GM18870 (cell line): ENCODE results near the gene WDR33.
A peak's percentile ranks its signal among the peaks of the same experiment; 100 is the strongest.
"Not testable (repeated sequence)": the region's sequence is repeated elsewhere in the genome, so short reads cannot be mapped to it uniquely, and the experiment has no call there.

Experiments used
- ATAC-seq: cut with Tn5 transposase; IDR thresholded peaks from one replicate; pipeline ENCODE4 v1.9.1; 2021; ENCODE audit warnings: moderate library complexity; ENCODE audit not compliant: unreplicated experiment

WDR33 gene

DNA sequence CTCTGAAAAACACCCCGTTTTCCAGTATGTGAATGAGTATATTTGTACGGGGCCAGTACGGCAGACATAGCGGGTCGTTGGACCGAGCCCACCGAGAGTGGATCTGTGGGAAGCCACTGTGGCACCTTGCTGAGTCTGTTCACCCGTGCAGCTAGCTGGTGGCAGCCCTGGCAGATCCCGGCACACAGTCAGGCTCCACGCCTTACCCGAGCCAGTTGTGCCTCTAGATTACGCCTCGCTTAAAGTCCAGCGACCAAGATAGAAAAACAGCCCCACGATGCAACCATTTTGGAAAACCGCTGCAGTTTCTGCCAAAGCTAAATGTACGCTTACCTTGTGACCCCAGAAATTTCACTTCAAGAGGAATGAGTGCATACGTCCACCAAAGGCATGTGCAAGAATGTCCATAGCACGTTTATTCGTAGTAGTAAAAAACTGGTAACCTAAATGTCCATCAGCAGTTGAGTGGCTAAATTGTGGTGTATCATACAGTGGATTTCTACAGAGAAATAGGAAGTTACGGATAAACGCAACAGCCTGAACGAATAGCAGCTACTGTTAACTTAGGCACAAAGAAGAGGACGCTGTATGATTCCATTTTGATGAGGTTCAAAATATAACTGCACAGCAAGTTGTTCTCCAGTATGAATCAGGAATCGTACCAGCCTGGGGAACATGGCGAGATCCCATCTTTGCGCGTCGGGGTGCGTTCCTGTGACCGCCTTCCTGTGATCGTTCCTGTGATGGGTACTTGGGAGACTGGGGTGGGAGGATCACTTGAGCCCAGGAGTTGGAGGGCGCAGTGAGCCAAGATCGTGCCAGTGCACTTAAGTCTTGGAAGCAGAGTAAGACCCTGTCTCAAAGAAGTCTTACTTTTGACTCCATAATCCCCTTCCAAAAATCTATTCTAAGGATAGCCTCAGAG is 688 bp upstream of the WDR33 start:
- peak; percentile 40 for ATAC-seq

DNA sequence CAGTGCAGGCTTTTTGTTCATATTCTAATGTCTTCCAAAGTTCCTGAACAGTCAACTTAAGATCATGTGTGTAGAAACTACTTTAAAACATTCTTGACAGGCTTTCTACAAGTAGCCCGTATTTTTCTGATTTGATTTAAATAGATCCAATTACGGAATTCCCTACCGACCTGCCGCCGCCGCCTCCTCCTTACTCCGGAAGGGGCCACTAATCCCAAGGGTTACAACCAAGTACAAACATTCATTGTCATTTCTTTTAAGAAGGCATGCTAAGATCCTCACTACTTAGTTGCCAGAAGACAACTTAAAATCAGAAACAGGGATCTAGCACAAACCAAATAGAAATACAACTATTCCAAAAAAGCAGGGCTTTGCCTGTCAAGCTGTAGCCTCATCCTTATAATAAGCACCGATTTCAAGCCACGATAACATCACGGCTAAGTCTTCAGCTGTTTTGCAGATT is 784 bp downstream of the WDR33 start:
- ATAC-seq: no peak

DNA sequence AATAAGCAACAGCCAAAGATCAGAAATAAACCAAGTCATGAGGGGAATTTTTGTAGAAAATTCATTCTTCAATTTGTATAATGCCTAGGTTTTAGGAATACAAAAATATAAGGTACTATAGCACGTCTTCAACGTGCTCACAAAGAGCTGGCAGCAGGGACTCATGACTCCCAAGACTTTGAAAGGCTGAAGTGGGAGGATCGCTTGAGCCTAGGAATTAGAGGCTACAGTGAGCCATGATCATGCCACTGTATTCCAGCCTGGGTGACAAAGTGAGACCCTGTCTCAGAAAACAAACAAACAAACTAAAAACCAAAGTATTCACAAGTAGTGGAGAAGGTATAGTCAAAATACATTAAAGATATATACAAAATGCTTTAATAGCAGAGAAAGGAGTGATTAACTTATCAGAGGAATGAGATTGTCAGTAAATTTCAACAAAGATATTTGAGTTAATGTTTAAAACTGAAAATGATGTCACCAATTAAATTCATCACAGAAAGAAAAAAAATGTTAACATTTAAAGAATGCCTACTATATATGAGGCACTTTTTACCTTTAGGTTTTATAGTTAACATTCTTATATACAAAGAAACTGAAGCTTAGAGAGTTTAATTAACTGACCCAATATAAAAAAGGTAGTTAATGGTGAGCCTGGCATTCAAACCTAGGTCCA is 3.2 kb downstream of the WDR33 start:
- ATAC-seq: no peak

DNA sequence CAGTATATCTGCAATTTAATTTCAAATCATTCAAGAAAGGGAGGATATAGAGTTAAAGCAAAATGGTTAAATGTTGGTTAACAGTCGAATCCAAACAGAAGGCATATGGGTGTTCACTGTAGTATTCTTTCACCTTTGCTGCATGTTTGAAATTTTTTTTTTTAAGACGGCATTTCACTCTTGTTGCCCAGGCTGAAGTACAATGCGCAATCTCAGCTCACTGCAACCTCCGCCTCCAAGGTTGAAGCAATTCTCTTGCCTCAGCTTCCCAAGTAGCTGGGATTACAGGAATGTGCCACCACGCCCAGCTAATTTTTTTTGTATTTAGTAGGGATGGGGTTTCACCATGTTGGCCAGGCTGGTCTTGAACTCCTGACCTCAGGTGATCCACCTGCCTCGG is 4.1 kb downstream of the WDR33 start:
- ATAC-seq: not testable (repeated sequence)

- no peak for ATAC-seq
Observed at GRCh38 chr2:127805491-127805890, 5.5 kb downstream of the WDR33 start.

DNA sequence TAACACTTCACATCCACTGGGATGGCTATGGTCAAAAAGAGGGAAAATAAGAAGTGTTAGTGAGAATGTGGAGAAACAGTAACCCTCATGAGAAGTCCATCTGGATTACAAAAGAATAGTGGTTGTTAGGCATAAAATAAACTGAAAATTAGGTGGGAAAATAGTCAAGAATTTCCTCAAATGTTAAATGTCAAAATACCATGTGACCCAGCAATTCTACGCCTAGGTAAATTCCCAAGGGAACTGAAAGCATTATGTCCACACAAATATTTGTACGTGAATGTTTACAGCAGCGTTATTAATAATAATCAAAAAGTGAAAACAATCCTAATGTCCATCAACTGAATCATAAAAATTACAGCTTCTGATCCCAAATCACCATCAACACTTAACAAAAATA is 11.0 kb downstream of the WDR33 start:
- no peak for ATAC-seq

- no peak for ATAC-seq
Observed at GRCh38 chr2:127796389-127796788, 14.6 kb downstream of the WDR33 start.

DNA sequence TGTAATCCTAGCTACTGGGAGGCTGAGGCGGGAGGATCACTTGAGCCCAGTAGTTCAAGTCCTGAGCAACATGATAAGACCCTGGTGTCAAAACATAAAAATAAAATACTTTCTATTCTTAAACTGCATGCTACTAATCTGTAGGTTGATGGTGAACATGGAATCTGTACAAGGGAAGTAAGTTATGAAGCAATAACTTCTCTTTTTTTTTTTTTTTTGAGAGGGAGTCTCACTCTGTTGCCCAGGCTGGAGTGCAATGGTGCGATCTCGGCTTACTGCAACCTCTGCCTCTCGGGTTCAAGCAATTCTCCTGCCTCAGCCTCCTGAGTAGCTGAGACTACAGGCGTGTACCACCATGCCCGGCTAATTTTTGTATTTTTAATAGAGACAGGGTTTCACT is 16.1 kb downstream of the WDR33 start:
- ATAC-seq: not testable (repeated sequence)

GRCh38 chr2:127792805-127793204 is 18.2 kb downstream of the WDR33 start:
- no peak for ATAC-seq

GRCh38 chr2:127790694-127791529 is 20.1 kb downstream of the WDR33 start:
- ATAC-seq: no peak

GRCh38 chr2:127786048-127786809 is 24.7 kb downstream of the WDR33 start:
- ATAC-seq: no peak

DNA sequence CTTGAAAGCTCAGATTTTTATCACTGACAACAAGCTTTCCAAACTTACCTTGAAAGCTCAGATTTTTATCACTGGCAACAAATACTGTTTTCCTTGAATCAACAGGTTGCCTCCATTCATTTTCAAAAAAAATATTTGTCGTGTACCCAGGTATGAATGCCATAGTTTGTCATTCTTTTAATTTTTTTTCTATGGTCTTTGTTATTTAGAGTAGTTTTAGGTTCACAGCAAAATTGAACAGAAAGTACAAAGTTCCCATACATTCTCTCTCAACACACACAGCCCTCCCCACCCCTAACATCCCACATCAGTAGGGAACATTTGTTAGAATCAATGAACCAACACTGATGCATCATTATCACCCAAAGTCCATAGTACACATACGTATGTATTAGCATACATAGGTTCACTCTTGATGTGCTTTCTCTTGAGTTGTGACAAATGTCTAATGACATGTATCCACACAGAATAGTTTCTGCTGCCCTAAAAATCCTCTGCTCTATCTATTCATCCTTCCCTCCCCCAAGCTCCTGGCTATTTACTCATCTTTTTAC is 25.9 kb downstream of the WDR33 start:
- ATAC-seq: no peak

DNA sequence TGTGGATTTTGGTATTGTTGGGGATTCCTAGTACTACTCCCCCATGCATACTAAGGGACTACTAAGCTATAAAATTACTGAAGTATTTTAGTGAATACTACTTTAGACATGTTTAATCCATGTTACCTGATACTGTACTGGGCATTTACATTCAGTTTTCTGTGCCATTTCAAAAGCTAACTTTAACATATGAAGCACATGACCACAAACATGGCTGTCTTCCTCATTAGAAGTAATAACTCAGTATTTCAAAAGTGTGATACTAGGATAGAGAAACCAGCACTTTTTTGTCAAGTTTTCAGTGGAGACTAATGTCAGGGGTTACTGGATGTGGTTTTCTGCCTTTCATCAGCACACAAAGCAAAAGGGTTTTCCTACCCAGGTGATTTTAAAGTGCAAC is 27.9 kb downstream of the WDR33 start:
- no peak for ATAC-seq

GRCh38 chr2:127778850-127779249 is 32.1 kb downstream of the WDR33 start:
- no peak for ATAC-seq

GRCh38 chr2:127778447-127778846 is 32.5 kb downstream of the WDR33 start:
- ATAC-seq: no peak

DNA sequence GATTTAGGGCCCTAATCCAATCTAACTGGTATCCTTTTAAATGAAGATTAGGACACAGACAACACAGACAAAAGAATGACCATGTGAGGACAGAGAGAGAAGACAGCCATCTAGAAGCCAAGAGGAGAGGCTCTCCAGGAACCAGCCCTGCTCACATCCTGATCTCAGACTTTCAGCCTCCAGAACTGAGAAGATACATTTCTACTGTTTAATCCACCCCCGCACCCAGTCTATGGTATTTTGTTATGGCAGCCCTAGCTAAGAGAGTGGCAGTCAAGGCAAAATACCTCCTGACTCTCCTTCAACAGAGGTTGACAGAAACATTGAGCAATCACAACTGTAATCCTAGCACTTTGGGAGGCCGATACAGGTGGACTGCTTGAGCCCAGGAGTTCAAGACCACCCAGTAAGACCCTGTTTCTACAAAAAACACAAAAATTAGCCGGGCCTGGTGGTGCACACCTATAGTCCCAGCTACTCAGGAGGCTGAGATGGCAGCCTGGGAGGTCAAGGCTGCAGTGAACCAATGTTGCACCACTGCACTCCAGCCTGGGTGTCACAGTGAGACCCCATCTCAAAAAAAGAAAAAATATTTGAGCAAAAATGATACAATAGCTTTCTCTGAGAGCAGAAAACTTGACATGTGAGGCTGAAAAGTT is 34.7 kb downstream of the WDR33 start:
- no peak for ATAC-seq

- no peak for ATAC-seq
Observed at GRCh38 chr2:127771756-127772155, 39.2 kb downstream of the WDR33 start.

DNA sequence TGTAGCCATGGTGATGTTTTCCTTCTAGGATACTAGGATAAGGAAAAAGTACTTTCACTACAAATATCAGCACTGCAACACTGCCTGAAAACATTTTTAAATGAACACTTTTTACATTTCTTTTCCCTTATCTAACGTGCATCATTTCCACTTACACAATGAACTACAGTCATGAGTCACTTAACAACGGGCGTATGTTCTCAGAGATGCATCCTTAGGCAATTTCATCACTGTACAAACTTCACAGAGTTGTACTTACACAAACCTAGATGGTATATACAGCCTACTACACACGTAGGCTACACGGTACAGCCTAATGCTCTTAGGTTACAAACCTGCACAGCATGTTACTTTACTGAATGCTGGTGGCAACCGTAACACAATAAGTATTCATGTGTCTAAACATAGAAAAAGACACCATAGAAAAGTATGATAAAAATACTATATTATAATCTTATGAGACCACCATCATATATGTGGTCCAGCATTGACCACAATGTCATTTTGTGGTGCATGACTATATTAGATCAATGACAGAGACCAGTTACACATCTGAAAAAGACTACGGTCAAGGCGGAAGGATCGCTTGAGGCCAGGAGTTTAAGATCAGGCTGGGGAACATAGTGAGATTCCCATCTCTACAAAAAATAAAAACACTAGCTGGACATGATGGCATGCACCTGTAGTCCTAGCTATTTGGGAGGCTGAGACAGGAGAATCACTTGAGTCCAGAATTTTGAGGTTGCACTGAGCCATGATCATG is 39.8 kb downstream of the WDR33 start:
- no peak for ATAC-seq

GRCh38 chr2:127770534-127770933 is 40.4 kb downstream of the WDR33 start:
- ATAC-seq: not testable (repeated sequence)
